GM18868 (cell line): Measurements from ENCODE around the gene PLCE1.

ENCODE experiments used
- ATAC-seq: cut with Tn5 transposase; IDR thresholded peaks from one replicate; pipeline ENCODE4 v1.9.1; 2021; ENCODE audit warnings: mild to moderate bottlenecking, moderate library complexity; ENCODE audit not compliant: unreplicated experiment

Gene PLCE1

GRCh38 chr10:94016727-94017714 lies 23.3 kb downstream of the PLCE1 start:
- ATAC-seq, result no peak

- ATAC-seq, result no peak
Observed at GRCh38 chr10:94018107-94018506, 24.4 kb downstream of the PLCE1 start.

- no peak for ATAC-seq
Observed at GRCh38 chr10:94023906-94024305, 30.2 kb downstream of the PLCE1 start.

- ATAC-seq, result no peak
Observed at GRCh38 chr10:94024407-94024806, 30.7 kb downstream of the PLCE1 start.

GRCh38 chr10:94025806-94026205 lies 32.1 kb downstream of the PLCE1 start:
- ATAC-seq, result no peak

GRCh38 chr10:94027197-94027596 lies 33.5 kb downstream of the PLCE1 start:
- no peak for ATAC-seq

GRCh38 chr10:94029955-94030354 lies 36.2 kb downstream of the PLCE1 start:
- ATAC-seq, result no peak

- ATAC-seq, result no peak
Observed at GRCh38 chr10:94035982-94036765, 42.4 kb downstream of the PLCE1 start.

GRCh38 chr10:94036766-94037033 lies 43.0 kb downstream of the PLCE1 start:
- ATAC-seq, result no peak

- ATAC-seq, result no peak
Observed at GRCh38 chr10:94037286-94037685, 43.6 kb downstream of the PLCE1 start.

GRCh38 chr10:94038024-94038423 lies 44.3 kb downstream of the PLCE1 start:
- no peak for ATAC-seq

GRCh38 chr10:94041206-94041605 lies 47.5 kb downstream of the PLCE1 start:
- ATAC-seq, result no peak

- ATAC-seq, result no peak
Observed at GRCh38 chr10:94042001-94042833, 48.5 kb downstream of the PLCE1 start.

- no peak for ATAC-seq
Observed at GRCh38 chr10:94042834-94043175, 49.1 kb downstream of the PLCE1 start.
